DND-41 (cell line): ENCODE data around the gene PYY.
"Not testable (repeated sequence)": the region's sequence is repeated elsewhere in the genome, so short reads cannot be mapped to it uniquely, and the experiment has no call there.

Experiments used
- ATAC-seq: fragments of 200-7000 bp; cut with Tn5 transposase; 3 replicates; pipeline ENCODE4 v1.9.1; 2021; ENCODE audit warnings: low read depth; ENCODE audit not compliant: insufficient read depth
- DNase-seq: peaks from one replicate; pipeline ENCODE4 v3.0.0-alpha.2; 2020
- H2AFZ ChIP-seq: 2 replicates; pipeline ENCODE4 v1.6.0; 2012; ENCODE audit warnings: low read depth, low read length
- H3K27ac ChIP-seq: 2 replicates; pipeline ENCODE4 v1.5.1; 2012; ENCODE audit warnings: low read length, inconsistent platforms
- H3K27me3 ChIP-seq: fragments of 200-600 bp; sonication (generic); 2 replicates; pipeline ENCODE4 v1.6.0; 2012; ENCODE audit warnings: low read length, mild to moderate bottlenecking, inconsistent platforms; ENCODE audit not compliant: insufficient read depth, poor library complexity
- H3K36me3 ChIP-seq: 2 replicates; pipeline ENCODE4 v1.5.1; 2012; ENCODE audit warnings: low read length, inconsistent platforms; ENCODE audit not compliant: insufficient read depth
- H3K4me1 ChIP-seq: 2 replicates; pipeline ENCODE4 v1.5.1; 2012; ENCODE audit warnings: mild to moderate bottlenecking, low read length; ENCODE audit not compliant: insufficient read depth
- H3K4me2 ChIP-seq: 2 replicates; pipeline ENCODE4 v1.6.0; 2012; ENCODE audit warnings: mild to moderate bottlenecking, moderate library complexity, low read length, inconsistent platforms; ENCODE audit not compliant: insufficient read depth
- H3K4me3 ChIP-seq, 2 experiments: fragments of 200-600 bp in 1 of 2; shearing (Covaris generic) in 1 of 2; 2 replicates each; pipeline ENCODE4 v1.5.1; 2012 to 2016; ENCODE audit warnings: inconsistent platforms in 2 of 2, low read length in 2 of 2, mild to moderate bottlenecking in 2 of 2, low read depth in 1 of 2, moderate library complexity in 1 of 2
- H3K79me2 ChIP-seq: 2 replicates; pipeline ENCODE4 v1.6.0; 2012; ENCODE audit warnings: low read length, inconsistent platforms; ENCODE audit not compliant: insufficient read depth
- H3K9ac ChIP-seq: 2 replicates; pipeline ENCODE4 v1.6.0; 2012; ENCODE audit warnings: low read depth, mild to moderate bottlenecking, inconsistent platforms, low read length, moderate library complexity
- H3K9me3 ChIP-seq: 2 replicates; pipeline ENCODE4 v1.5.1; 2012; ENCODE audit warnings: low read length, moderate library complexity, mild to moderate bottlenecking, inconsistent platforms; ENCODE audit not compliant: insufficient read depth, severe bottlenecking
- H4K20me1 ChIP-seq: 2 replicates; pipeline ENCODE4 v1.6.0; 2012; ENCODE audit warnings: low read length; ENCODE audit not compliant: insufficient read depth
- CTCF ChIP-seq: IDR thresholded peaks from 2 replicates; pipeline ENCODE4 v1.5.1; 2012; ENCODE audit warnings: borderline replicate concordance, low read length, moderate library complexity, mild to moderate bottlenecking; ENCODE audit not compliant: poor library complexity, severe bottlenecking; ENCODE audit errors: extremely low read depth
- EZH2 ChIP-seq: IDR thresholded peaks from 3 replicates; pipeline ENCODE4 v1.6.1; 2012; ENCODE audit warnings: borderline replicate concordance, low read depth, mild to moderate bottlenecking, moderate library complexity, low read length, inconsistent platforms; ENCODE audit not compliant: severe bottlenecking

Gene PYY

GRCh38 chr17:43998552-43998951 lies 44.8 kb upstream of the PYY start:
- no peaks in the 10 kb centered on the region for H3K27me3 ChIP-seq
- no peak overlapping the region for H3K27ac ChIP-seq
- TF ChIP-seq EZH2, result no peak
- no peak for TF ChIP-seq CTCF
- ATAC-seq, result no peak
- no peaks in the 10 kb centered on the region for H3K9me3 ChIP-seq
- no peak overlapping the region for H3K9ac ChIP-seq
- H3K79me2 ChIP-seq, result no peaks in the 10 kb centered on the region
- no peaks in the 10 kb centered on the region for H3K4me1 ChIP-seq
- H4K20me1 ChIP-seq, result no peaks in the 10 kb centered on the region
- no peak overlapping the region for H3K4me3 ChIP-seq
- no peak for DNase-seq
- no peaks in the 10 kb centered on the region for H3K36me3 ChIP-seq
- no peak overlapping the region for H2AFZ ChIP-seq
- H3K4me2 ChIP-seq, result no peak overlapping the region

- DNase-seq, H3K27me3 ChIP-seq, H3K9ac ChIP-seq, H3K4me3 ChIP-seq, H3K27ac ChIP-seq, ATAC-seq, H3K79me2 ChIP-seq, H3K36me3 ChIP-seq, H2AFZ ChIP-seq, H3K9me3 ChIP-seq, H3K4me1 ChIP-seq, H4K20me1 ChIP-seq, H3K4me2 ChIP-seq: not testable (repeated sequence)
Measured at GRCh38 chr17:43997180-43997579, 43.4 kb upstream of the PYY start.

- Histone ChIP-seq H4K20me1 (no peaks in the 10 kb centered on the region), H3K79me2 (no peaks in the 10 kb centered on the region), H3K9ac (no peak overlapping the region), H3K4me1 (no peaks in the 10 kb centered on the region), H3K27ac (no peak overlapping the region), H3K36me3 (no peaks in the 10 kb centered on the region), H2AFZ (no peak overlapping the region), H3K9me3 (no peaks in the 10 kb centered on the region), H3K4me3 (no peak overlapping the region), H3K27me3 (no peaks in the 10 kb centered on the region), H3K4me2 (no peak overlapping the region)
- DNase-seq (no peak), ATAC-seq (no peak)
- TF ChIP-seq EZH2 (no peak), CTCF (no peak)
Measured at GRCh38 chr17:43995150-43995471, 41.4 kb upstream of the PYY start.

- Histone ChIP-seq H3K27ac (no peak overlapping the region), H3K79me2 (no peaks in the 10 kb centered on the region), H2AFZ (no peak overlapping the region), H3K9me3 (no peaks in the 10 kb centered on the region), H4K20me1 (no peaks in the 10 kb centered on the region), H3K36me3 (no peaks in the 10 kb centered on the region), H3K4me3 (no peak overlapping the region), H3K9ac (no peak overlapping the region), H3K4me1 (no peaks in the 10 kb centered on the region), H3K4me2 (no peak overlapping the region), H3K27me3 (no peaks in the 10 kb centered on the region)
- DNase-seq (peak; percentile 34), ATAC-seq (peak; percentile 68)
- TF ChIP-seq EZH2 (no peak), CTCF (peak; percentile 67)
Measured at GRCh38 chr17:43994272-43995149, 40.8 kb upstream of the PYY start.
